Stimulated activated CD8-positive, alpha-beta memory T cell treated with anti-CD3 and anti-CD28 coated beads, Interleukin-7, amount 100 ng/mL, for 4 hours (primary cell): ENCODE results near the gene AHNAK.
"Not testable (repeated sequence)": the region's sequence is repeated elsewhere in the genome, so short reads cannot be mapped to it uniquely, and the experiment has no call there.

Experiments
- DNase-seq, 2 donors: peaks; one replicate each; pipeline ENCODE4 v3.0.0-alpha.2; 2020; ENCODE audit warnings: low read depth in 2 of 2

Gene AHNAK

DNA sequence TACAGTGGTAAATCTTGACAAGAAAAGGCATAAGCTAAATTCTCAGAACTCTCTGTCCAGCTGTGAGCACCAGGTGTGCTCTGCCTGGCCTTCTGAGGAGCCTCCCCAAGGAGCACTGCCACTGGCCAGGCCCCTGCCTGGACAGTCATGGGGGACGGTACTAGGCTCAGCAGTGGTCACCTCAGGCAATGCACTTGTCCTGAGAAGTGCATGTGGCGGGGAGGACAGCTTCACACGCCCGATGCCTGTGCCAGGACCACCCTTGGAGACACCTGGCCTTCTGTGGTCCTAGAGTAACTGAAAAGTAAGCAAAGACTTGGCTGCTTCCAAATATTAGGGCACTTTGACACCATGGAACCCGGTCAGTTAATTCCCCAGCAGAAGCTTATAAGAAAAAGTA, 156.4 kb downstream of the AHNAK start:
- no peak for DNase-seq

DNA sequence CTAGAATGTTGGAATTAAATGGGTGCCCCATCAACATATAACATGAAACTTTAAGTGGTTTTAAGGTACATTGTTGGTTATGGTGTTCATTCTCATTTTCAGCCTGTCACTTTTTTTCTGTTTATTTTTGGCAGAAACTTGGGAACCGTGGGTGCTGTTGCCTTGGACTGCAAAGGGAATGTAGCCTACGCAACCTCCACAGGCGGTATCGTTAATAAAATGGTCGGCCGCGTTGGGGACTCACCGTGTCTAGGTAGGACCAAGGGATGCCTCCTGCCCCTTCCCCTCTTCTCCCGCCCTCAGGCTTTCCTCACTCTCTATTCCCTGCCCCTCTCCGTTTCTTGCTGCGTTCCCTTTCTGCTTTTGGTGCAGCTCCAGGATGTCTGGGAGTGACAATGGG, 157.6 kb downstream of the AHNAK start:
- no peak for DNase-seq

DNA sequence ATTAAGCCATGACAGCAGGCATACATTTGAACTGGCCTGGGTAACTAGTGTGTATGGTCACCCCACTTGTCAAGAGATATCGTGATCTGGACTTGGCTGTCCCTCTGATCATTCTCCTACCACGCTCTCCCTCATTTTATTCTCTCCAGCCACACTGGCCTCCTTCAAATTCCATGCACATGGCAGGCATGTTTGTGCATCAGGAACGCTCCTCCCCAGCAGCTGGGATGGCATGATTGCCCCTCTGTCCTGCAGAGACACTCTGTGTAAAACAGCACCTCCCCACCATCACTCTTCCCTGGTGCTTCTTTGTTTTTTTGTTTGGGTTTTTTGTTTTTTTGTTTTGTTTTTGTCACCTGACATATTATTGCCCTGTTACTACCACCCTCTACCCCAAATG, 159.2 kb downstream of the AHNAK start:
- no peak for DNase-seq

DNA sequence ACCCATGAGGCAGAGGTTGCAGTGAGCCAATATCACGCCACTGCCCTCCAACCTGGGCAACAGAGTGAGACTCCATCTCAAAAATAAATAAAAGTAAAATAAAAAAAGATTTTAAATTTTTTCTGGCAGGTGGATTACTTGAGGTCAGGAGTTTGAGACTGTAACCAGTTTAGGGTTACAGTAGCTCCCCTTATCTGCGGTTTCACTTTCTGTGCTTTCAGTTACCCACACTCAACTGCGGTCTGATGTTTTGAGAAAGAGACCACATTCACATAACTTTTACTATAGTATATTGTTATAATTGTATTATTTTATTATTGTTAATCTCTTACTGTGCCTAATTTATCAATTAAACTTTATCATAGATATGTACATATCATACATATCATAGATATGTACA, 160.5 kb downstream of the AHNAK start:
- not testable (repeated sequence) for DNase-seq

DNA sequence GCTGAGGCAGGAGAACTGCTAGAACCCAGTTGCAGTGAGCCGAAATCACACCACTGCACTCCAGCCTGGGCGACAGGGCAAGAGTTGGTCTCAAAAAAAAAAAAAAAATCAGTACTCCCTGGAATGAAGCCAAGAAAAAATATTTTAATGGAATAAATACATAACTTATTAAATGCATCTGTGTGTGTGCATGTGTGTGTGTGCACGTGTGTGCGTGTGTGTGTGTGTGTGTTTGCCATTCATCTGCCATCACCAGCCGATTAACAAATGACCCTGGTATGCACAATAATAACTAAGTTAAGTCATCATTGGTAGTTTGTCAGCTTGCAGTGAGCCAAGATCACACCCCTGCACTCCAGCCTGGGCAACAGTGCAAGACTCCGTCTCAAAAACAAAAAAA, 162.8 kb downstream of the AHNAK start:
- no peak for DNase-seq
